ENCODE data around the gene ARHGAP10.

The ARHGAP10 gene

DNA sequence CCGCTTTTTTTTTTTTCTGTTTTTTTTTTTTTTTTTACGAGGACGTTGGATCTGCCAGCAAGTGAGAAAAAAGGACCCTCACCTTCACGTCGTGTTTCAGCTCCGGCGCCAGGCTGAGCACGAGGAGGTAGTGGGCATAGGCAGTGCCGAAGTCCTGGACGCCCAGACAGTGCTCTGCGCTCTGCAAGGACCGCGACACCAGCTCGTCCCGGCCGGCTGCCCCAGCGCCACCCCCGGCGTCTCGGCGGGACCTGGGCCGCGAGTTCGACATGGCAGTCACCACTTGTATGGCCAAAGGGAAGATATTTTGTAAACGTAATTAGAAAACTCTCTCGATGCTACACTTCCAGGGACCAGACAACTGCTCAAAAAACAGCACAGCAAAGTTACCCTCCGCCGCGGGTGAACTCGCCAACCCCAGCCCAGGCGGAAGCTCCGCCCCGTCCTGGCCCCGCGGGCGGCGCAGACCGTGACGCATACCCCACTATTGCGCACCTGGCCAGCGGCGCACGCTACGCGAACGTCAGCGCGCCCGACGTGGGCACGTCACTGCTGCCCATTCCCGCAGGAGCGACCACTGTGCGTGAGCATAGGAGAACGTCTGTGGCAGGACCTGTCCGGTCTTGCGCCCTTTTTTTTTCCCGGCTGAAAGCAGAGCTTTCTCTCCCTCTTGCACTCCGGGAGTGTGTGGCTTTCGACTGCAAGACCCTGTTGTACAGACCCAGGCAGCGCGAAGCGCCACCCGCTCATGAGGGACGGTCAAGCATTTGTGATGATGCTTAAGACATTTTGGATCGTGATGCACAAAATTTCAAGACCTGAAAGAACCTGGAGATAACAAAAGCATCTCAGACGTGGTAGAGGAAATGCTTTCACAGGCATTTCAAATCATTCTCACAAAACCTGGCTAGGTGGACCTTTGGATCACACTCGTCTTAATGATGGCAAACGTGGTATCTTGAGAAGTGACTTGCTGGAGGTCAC lies 47.9 kb upstream of the ARHGAP10 start, which contains the start of gene PRMT9:
TSS of gene PRMT9 (minus strand) at position 447 of the 984 bp plus-strand sequence. CDS start at position 271, 176 bp downstream.
- peaks cover 13% of the 10 kb centered on the region for H3K4me1 ChIP-seq (ENCODE audit: low read depth, poor library complexity, severe bottlenecking)
- no peaks in the 10 kb centered on the region for H4K20me1 ChIP-seq (ENCODE audit: insufficient read depth)
- H2AFZ ChIP-seq (ENCODE audit: low read depth), result peak within 1 kb of the TSS; percentile 90
- peaks cover 13% of the 10 kb centered on the region for H3K79me2 ChIP-seq (ENCODE audit: insufficient read depth, low read depth)
- peak within 1 kb of the TSS; percentile 63 for H3K27ac ChIP-seq
- TF ChIP-seq, protein P1, sequence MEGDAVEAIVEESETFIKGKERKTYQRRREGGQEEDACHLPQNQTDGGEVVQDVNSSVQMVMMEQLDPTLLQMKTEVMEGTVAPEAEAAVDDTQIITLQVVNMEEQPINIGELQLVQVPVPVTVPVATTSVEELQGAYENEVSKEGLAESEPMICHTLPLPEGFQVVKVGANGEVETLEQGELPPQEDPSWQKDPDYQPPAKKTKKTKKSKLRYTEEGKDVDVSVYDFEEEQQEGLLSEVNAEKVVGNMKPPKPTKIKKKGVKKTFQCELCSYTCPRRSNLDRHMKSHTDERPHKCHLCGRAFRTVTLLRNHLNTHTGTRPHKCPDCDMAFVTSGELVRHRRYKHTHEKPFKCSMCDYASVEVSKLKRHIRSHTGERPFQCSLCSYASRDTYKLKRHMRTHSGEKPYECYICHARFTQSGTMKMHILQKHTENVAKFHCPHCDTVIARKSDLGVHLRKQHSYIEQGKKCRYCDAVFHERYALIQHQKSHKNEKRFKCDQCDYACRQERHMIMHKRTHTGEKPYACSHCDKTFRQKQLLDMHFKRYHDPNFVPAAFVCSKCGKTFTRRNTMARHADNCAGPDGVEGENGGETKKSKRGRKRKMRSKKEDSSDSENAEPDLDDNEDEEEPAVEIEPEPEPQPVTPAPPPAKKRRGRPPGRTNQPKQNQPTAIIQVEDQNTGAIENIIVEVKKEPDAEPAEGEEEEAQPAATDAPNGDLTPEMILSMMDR (conservative IDR thresholded peaks at IDR 0.05; ENCODE audit: low read depth, low read length), result no peak
- H3K9ac ChIP-seq, result peak within 1 kb of the TSS; percentile 73
- H3K27me3 ChIP-seq (ENCODE audit: insufficient read depth, low read depth), result no peaks in the 10 kb centered on the region
- no peak within 1 kb of the TSS for H3K4me3 ChIP-seq (IDR thresholded peaks at IDR 0.05; ENCODE audit: insufficient read depth, low read depth, low read length)
- peak within 1 kb of the TSS; percentile 88 for H3K4me2 ChIP-seq
- no peaks in the 10 kb centered on the region for H3K36me3 ChIP-seq (ENCODE audit: insufficient read depth)

DNA sequence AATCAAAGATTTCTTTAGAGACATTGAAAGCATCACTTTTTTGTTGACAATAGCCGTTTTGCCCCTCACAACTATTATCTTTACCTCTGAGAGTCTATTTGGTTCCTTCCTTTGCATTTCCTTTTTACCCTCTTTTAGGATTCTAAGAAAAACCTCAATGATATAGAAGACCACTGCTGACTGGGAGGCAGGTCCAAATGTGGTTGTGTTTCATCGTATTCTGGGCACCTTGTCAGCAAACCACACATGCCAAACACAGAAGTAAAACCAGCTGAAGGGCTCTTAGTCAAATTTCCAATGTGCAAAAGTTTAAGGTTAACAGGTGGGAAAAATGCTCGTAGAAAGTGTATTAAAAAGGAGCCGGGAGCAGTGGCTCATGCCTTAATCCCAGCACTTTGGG lies 42.8 kb upstream of the ARHGAP10 start:
- H2AFZ ChIP-seq (ENCODE audit: low read depth), result no peak overlapping the region
- no peak overlapping the region for H3K27ac ChIP-seq
- TF ChIP-seq, protein P1 (conservative IDR thresholded peaks at IDR 0.05; ENCODE audit: low read depth, low read length), result no peak
- no peaks in the 10 kb centered on the region for H3K27me3 ChIP-seq (ENCODE audit: insufficient read depth, low read depth)
- no peaks in the 10 kb centered on the region for H3K36me3 ChIP-seq (ENCODE audit: insufficient read depth)
- peaks cover 4% of the 10 kb centered on the region for H3K4me1 ChIP-seq (ENCODE audit: low read depth, poor library complexity, severe bottlenecking)
- H3K4me3 ChIP-seq (IDR thresholded peaks at IDR 0.05; ENCODE audit: insufficient read depth, low read depth, low read length), result no peak overlapping the region
- no peak overlapping the region for H3K4me2 ChIP-seq
- no peak overlapping the region for H3K9ac ChIP-seq
- H4K20me1 ChIP-seq (ENCODE audit: insufficient read depth), result no peaks in the 10 kb centered on the region
- no peaks in the 10 kb centered on the region for H3K79me2 ChIP-seq (ENCODE audit: insufficient read depth, low read depth)

DNA sequence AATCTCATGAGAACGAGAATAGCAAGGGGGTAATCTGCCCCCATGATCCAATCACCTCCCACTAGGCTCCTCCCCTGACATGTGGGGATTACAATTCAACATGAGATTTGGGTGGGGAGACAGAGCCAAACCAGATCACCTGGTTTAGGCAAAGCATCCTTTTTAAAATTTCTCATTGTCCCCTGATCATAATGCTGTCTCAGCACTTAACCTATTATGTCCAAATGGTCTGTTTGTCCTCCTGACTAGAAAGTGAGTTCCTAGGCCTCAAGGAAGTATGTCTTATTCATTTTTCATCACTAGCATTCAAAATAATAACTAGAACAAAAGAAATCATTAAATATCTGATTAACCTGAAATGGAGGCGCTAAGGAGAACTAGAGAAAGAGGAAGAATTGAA lies 40.1 kb upstream of the ARHGAP10 start:
- no peak overlapping the region for H2AFZ ChIP-seq (ENCODE audit: low read depth)
- H3K4me2 ChIP-seq, result no peak overlapping the region
- H3K9ac ChIP-seq, result no peak overlapping the region
- no peaks in the 10 kb centered on the region for H3K4me1 ChIP-seq (ENCODE audit: low read depth, poor library complexity, severe bottlenecking)
- H3K4me3 ChIP-seq (IDR thresholded peaks at IDR 0.05; ENCODE audit: insufficient read depth, low read depth, low read length), result no peak overlapping the region
- no peaks in the 10 kb centered on the region for H3K79me2 ChIP-seq (ENCODE audit: insufficient read depth, low read depth)
- H3K27ac ChIP-seq, result no peak overlapping the region
- TF ChIP-seq, protein P1 (conservative IDR thresholded peaks at IDR 0.05; ENCODE audit: low read depth, low read length), result no peak
- H3K27me3 ChIP-seq (ENCODE audit: insufficient read depth, low read depth), result no peaks in the 10 kb centered on the region
- H4K20me1 ChIP-seq (ENCODE audit: insufficient read depth), result no peaks in the 10 kb centered on the region
- no peaks in the 10 kb centered on the region for H3K36me3 ChIP-seq (ENCODE audit: insufficient read depth)

DNA sequence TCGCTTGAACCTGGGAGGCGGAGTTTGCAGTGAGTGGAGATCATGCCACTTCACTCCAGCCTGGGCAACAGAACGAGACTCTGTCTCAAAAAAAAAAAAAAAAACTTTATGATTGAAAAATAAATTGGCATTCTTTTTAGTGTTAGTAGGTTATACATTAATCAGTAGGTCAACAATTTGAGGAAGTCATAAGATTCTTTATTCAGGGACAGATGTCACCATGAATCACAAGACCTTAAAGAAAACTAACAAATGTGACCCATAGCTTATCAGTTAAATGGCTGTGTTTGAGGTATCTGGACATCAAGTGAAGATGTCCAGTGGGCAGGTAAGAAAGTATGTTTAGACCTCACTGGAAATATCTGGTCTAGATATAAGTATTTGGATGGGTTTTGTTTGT lies 38.7 kb upstream of the ARHGAP10 start:
- Histone ChIP-seq H3K9ac (no peak overlapping the region), H3K36me3 (ENCODE audit: insufficient read depth) (no peaks in the 10 kb centered on the region), H4K20me1 (ENCODE audit: insufficient read depth) (no peaks in the 10 kb centered on the region), H3K27ac (no peak overlapping the region), H3K27me3 (ENCODE audit: insufficient read depth, low read depth) (no peaks in the 10 kb centered on the region), H2AFZ (ENCODE audit: low read depth) (no peak overlapping the region), H3K4me3 (IDR thresholded peaks at IDR 0.05; ENCODE audit: insufficient read depth, low read depth, low read length) (no peak overlapping the region), H3K79me2 (ENCODE audit: insufficient read depth, low read depth) (no peaks in the 10 kb centered on the region), H3K4me1 (ENCODE audit: low read depth, poor library complexity, severe bottlenecking) (no peaks in the 10 kb centered on the region), H3K4me2 (no peak overlapping the region)
- TF ChIP-seq, protein P1 (conservative IDR thresholded peaks at IDR 0.05; ENCODE audit: low read depth, low read length), result no peak

Measured in KMS-11 (cell line).